Duodenal mucosa (tissue), 2 donors: ENCODE results near the gene TANGO6.

Experiments used
- H3K27ac ChIP-seq: one replicate; pipeline ENCODE4 v1.7.0; 2013; ENCODE audit warnings: low read depth, low read length
- H3K27me3 ChIP-seq, 2 donors: one replicate each; pipeline ENCODE4 v1.7.0; 2013; ENCODE audit warnings: low read length in 2 of 2, control low read depth in 1 of 2; ENCODE audit not compliant: insufficient read depth in 2 of 2, control insufficient read depth in 1 of 2
- H3K36me3 ChIP-seq, 2 donors: one replicate each; pipeline ENCODE4 v1.7.0; 2013; ENCODE audit warnings: low read length in 2 of 2, control low read depth in 1 of 2; ENCODE audit not compliant: insufficient read depth in 2 of 2, control insufficient read depth in 1 of 2
- H3K4me1 ChIP-seq, 2 donors: one replicate each; pipeline ENCODE4 v1.7.0; 2013; ENCODE audit warnings: low read length in 2 of 2, control low read depth in 1 of 2; ENCODE audit not compliant: insufficient read depth in 2 of 2, control insufficient read depth in 1 of 2
- H3K4me3 ChIP-seq, 2 donors: one replicate each; pipeline ENCODE4 v1.7.0; 2013; ENCODE audit warnings: low read length in 2 of 2, low read depth in 1 of 2
- H3K9ac ChIP-seq, 2 donors: one replicate each; pipeline ENCODE4 v1.7.0; 2013; ENCODE audit warnings: low read length in 2 of 2, low read depth in 1 of 2
- H3K9me3 ChIP-seq, 2 donors: one replicate each; pipeline ENCODE4 v1.7.0; 2013; ENCODE audit warnings: low read length in 2 of 2, control low read depth in 1 of 2; ENCODE audit not compliant: control insufficient read depth in 1 of 2

TANGO6 gene

DNA sequence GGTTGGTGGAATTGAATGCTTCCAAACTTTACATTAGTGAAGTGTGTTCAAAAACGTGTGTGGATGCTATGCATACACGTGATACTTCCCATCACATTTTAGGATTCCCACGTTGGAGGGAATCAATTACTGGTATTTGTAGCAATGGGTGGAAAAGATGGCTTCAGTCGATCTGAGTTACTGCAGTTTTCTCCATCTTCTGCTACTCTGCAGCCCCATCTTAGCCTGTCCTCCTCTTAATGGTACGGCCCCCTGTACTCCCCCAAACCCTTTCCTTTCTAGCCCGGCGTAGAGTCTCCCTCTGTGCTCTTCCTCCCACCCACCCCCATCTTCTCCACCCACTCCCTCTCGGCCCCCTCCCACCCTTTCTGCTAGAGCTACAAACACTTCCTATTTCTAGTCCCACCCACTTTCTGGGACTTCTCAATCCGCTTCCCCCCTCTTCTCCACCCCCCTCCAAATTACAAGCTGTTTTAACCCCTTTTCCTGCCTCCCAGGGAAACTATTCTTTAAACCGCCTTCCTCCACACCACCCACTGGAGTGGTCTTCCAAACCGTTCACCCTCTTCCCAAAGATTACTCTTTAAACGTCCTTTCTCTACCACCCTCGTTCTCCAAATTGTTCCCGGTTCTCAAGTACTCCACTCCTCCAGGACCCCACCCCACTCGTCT lies 288.0 kb downstream of the TANGO6 start:
- H3K4me1 ChIP-seq: peaks cover 24% of the 10 kb centered on the region in 2 donors
- H3K27me3 ChIP-seq: no peaks in the 10 kb centered on the region
- H3K9ac ChIP-seq: peak overlapping the region; percentile 79 to 98
- peak overlapping the region; percentile 89 to 91 for H3K4me3 ChIP-seq
- H3K9me3 ChIP-seq: no peaks in the 10 kb centered on the region
- H3K36me3 ChIP-seq: peaks cover under 1 to 2% of the 10 kb centered on the region in 2 donors
- H3K27ac ChIP-seq: peak overlapping the region; percentile 76

DNA sequence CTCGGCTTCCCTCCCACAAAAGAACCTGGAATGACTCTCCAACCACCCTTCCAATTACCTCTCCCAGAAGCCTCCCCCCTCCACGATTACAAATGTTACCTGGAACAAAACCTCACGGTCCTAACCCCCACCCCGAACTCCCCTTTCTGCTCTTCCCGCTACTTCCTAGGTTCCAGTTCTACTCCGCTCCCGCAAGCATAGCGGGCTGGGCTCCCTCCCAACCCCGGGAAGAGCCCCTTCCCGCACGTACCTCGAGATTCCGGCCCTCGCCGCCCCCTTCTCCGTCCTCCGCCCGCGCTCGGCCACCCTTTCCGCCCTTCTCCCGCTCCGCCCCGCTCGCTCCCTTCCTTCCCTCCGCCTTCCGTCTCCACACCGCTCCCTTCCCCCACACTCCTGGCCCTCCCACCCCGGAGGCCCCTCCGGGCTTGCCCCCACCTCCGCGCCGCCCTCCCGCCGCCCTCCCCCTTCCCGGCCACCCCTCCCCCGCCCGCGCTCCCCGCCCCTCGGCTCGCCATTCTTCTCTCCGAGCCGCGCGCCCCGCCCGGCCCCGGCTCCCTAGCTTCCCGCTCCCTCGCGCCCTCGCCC lies 288.6 kb downstream of the TANGO6 start:
- no peaks in the 10 kb centered on the region for H3K9me3 ChIP-seq
- H3K27me3 ChIP-seq: no peaks in the 10 kb centered on the region
- peaks cover 0 to 2% of the 10 kb centered on the region in 2 donors for H3K36me3 ChIP-seq
- peaks cover 24% of the 10 kb centered on the region in 2 donors for H3K4me1 ChIP-seq
- H3K4me3 ChIP-seq: peak overlapping the region; percentile 89 to 91
- H3K9ac ChIP-seq: peak overlapping the region; percentile 79 to 98
- H3K27ac ChIP-seq: peak overlapping the region; percentile 85

DNA sequence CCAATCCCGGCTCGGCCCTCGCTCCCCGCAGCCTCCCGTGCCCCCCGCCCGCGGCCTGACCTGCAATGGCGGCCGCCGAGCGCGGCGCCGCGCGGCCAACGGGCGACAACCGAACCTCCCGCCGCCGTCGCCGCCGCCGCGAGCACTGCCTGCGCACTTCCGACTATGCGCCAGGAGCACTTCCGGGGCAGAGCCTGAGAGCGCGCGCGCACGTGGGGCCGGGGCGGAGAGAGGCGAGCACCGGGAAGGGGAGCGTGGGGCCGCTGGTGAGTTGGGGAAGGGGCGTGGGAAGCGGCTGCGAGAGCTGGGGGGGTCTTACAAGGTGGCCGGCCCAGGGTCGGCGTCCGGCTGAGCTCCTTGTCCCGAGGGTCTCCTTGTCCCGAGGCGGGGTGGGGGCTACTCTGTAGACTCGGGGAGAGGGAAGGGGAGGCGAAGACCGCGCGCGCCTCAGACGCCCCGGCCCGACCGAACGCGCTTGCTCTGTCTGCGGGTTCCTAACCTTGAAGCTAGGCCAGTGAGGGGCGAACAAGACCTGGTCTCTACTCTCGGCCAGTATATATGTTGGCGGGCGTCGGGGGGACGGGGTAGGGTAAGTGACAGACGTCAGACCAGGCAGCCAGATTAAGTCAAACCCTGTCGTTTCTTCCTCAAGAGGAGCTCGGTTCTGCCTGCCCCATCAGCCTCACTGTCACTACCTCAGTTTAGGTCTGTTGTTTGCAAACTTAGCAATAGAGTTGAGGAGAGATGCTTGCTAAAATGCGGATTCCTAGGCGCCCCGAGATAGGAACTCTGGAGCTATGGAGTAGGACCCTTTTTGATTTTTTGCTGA lies 289.3 kb downstream of the TANGO6 start, which contains the start of the genes CHTF8 and UTP4:
CHTF8 (minus strand) TSS at position 165 of the 829 bp plus-strand sequence. CDS start 11,130 bp downstream, outside the sequence.
UTP4 (plus strand) TSS at position 226 of the 829 bp plus-strand sequence. CDS start 811 bp downstream, outside the sequence.
- Histone ChIP-seq H3K4me3 (peak within 1 kb of the TSS; percentile 89 to 91), H3K27ac (peak within 1 kb of the TSS; percentile 85), H3K9ac (peak within 1 kb of the TSS; percentile 85 to 98), H3K9me3 (no peaks in the 10 kb centered on the region), H3K36me3 (peaks cover 2 to 6% of the 10 kb centered on the region in 2 donors), H3K4me1 (peaks cover 24% of the 10 kb centered on the region in 2 donors), H3K27me3 (no peaks in the 10 kb centered on the region)

DNA sequence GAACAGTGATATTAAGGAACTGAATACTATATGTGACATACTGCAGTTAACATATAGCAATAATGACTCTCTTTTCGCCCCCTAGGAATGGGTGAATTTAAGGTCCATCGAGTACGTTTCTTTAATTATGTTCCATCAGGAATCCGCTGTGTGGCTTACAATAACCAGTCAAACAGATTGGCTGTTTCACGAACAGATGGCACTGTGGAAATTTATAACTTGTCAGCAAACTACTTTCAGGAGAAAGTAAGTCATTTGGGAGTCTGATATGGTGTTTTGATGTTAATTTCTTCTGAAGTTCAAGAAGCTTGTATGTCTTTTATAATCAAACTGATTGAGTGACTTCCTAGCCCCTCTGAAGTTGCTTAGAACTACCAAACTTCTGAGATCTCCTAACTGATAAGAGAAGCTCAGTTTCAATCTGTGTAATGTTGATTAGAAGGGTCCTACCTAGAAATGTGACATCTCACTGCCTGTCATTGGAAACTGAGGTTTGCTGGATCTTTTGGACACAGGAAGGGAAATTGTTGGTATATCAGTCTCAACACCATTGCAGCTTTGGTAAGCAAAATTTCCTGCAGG lies 290.1 kb downstream of the TANGO6 start:
- Histone ChIP-seq H3K9ac (peak overlapping the region; percentile 69 to 85), H3K4me3 (peak overlapping the region; percentile 88 to 91), H3K36me3 (peaks cover 6 to 8% of the 10 kb centered on the region in 2 donors), H3K27ac (no peak overlapping the region), H3K4me1 (peaks cover 24% of the 10 kb centered on the region in 2 donors), H3K9me3 (no peaks in the 10 kb centered on the region), H3K27me3 (no peaks in the 10 kb centered on the region)
